ENCODE results near the gene DNAJB12.

GRCh38 chr10:72316748-72317435, 37.8 kb downstream of the DNAJB12 start:
- TF ChIP-seq EZH2 (IDR thresholded peaks at IDR 0.05) (no peak), POLR2AphosphoS5 (IDR thresholded peaks at IDR 0.05; ENCODE audit: borderline replicate concordance, low read depth, low read length) (no peak)
